ENCODE data around the gene ARHGAP4.

Gene ARHGAP4

GRCh38 chrX:153869473-153870287 lies 56.4 kb downstream of the ARHGAP4 start:
- Histone ChIP-seq H3K79me1 (ENCODE audit: low read depth, low read length) (no peaks in the 10 kb centered on the region), H4K91ac (ENCODE audit: low read depth, low read length, poor library complexity) (no peak overlapping the region), H2BK15ac (ENCODE audit: low read length) (no peak overlapping the region), H3K4ac (ENCODE audit: low read length) (no peak overlapping the region), H3K4me1 (ENCODE audit: control insufficient read depth in 2 of 2, insufficient read depth in 1 of 2, low read depth in 1 of 2, low read length in 2 of 2) (peaks cover 19 to 25% of the 10 kb centered on the region in 2 donors), H3K27ac (replicated peaks; ENCODE audit: low read length) (no peak overlapping the region), H2AK5ac (ENCODE audit: low read depth, low read length) (no peak overlapping the region), H3K9me3 (replicated peaks in 1 of 2; ENCODE audit: control insufficient read depth in 2 of 2, insufficient read depth in 1 of 2, low read depth in 1 of 2, low read length in 2 of 2) (no peaks in the 10 kb centered on the region), H2AFZ (ENCODE audit: low read length) (no peak overlapping the region), H4K8ac (ENCODE audit: low read depth, low read length) (no peak overlapping the region), H3K4me2 (ENCODE audit: insufficient read depth, low read length, poor library complexity, severe bottlenecking) (no peak overlapping the region), H2BK120ac (ENCODE audit: low read depth, low read length) (no peak overlapping the region), H3K18ac (ENCODE audit: low read length) (peak overlapping the region; percentile 48), H3K36me3 (replicated peaks in 1 of 2; ENCODE audit: control insufficient read depth in 2 of 2, insufficient read depth in 2 of 2, low read length in 2 of 2) (peaks cover 0 to 39% of the 10 kb centered on the region in 2 donors), H3K9ac (ENCODE audit: low read depth, low read length, poor library complexity) (no peak overlapping the region), H2BK5ac (ENCODE audit: low read length) (no peak overlapping the region), H3K23ac (ENCODE audit: low read depth, low read length, poor library complexity) (no peak overlapping the region), H3K27me3 (ENCODE audit: control insufficient read depth in 3 of 3, insufficient read depth in 3 of 3, low read depth in 1 of 3, low read length in 3 of 3) (peaks cover 0 to 11% (median 0%) of the 10 kb centered on the region in 3 experiments), H3K4me3 (ENCODE audit: low read length in 2 of 2) (no peak overlapping the region), H2BK12ac (ENCODE audit: low read length) (peak overlapping the region; percentile 73), H3K14ac (ENCODE audit: low read length) (no peak overlapping the region)
- no peak for DNase-seq (ENCODE audit: low spot score)
- no CpG with 5 or more reads among the region's 31 CpGs for WGBS, 2 donors (ENCODE audit: extremely low coverage in 2 of 2, insufficient read length in 2 of 2, insufficient replicate concordance in 1 of 2)

GRCh38 chrX:153868576-153869472 lies 57.2 kb downstream of the ARHGAP4 start:
- WGBS, 2 donors (ENCODE audit: extremely low coverage in 2 of 2, insufficient read length in 2 of 2, insufficient replicate concordance in 1 of 2), result no CpG with 5 or more reads among the region's 26 CpGs
- no peak for DNase-seq (ENCODE audit: low spot score)
- peaks cover 15 to 17% of the 10 kb centered on the region in 2 donors for H3K4me1 ChIP-seq (ENCODE audit: control insufficient read depth in 2 of 2, insufficient read depth in 1 of 2, low read depth in 1 of 2, low read length in 2 of 2)
- H3K4me2 ChIP-seq (ENCODE audit: insufficient read depth, low read length, poor library complexity, severe bottlenecking), result no peak overlapping the region
- no peak overlapping the region for H3K23ac ChIP-seq (ENCODE audit: low read depth, low read length, poor library complexity)
- H2AK5ac ChIP-seq (ENCODE audit: low read depth, low read length), result no peak overlapping the region
- H3K36me3 ChIP-seq (replicated peaks in 1 of 2; ENCODE audit: control insufficient read depth in 2 of 2, insufficient read depth in 2 of 2, low read length in 2 of 2), result peaks cover 0 to 46% of the 10 kb centered on the region in 2 donors
- no peaks in the 10 kb centered on the region for H3K79me1 ChIP-seq (ENCODE audit: low read depth, low read length)
- no peak overlapping the region for H2AFZ ChIP-seq (ENCODE audit: low read length)
- no peak overlapping the region for H3K4me3 ChIP-seq (ENCODE audit: low read length in 2 of 2)
- no peak overlapping the region for H2BK120ac ChIP-seq (ENCODE audit: low read depth, low read length)
- no peak overlapping the region for H3K9ac ChIP-seq (ENCODE audit: low read depth, low read length, poor library complexity)
- H2BK15ac ChIP-seq (ENCODE audit: low read length), result no peak overlapping the region
- no peak overlapping the region for H2BK5ac ChIP-seq (ENCODE audit: low read length)
- no peaks in the 10 kb centered on the region for H3K9me3 ChIP-seq (replicated peaks in 1 of 2; ENCODE audit: control insufficient read depth in 2 of 2, insufficient read depth in 1 of 2, low read depth in 1 of 2, low read length in 2 of 2)
- no peak overlapping the region for H3K27ac ChIP-seq (replicated peaks; ENCODE audit: low read length)
- no peak overlapping the region for H4K8ac ChIP-seq (ENCODE audit: low read depth, low read length)
- no peak overlapping the region for H3K4ac ChIP-seq (ENCODE audit: low read length)
- H3K27me3 ChIP-seq (ENCODE audit: control insufficient read depth in 3 of 3, insufficient read depth in 3 of 3, low read depth in 1 of 3, low read length in 3 of 3), result peaks cover 0 to 15% (median 0%) of the 10 kb centered on the region in 3 experiments
- no peak overlapping the region for H2BK12ac ChIP-seq (ENCODE audit: low read length)
- no peak overlapping the region for H3K14ac ChIP-seq (ENCODE audit: low read length)
- peak overlapping the region; percentile 48 for H3K18ac ChIP-seq (ENCODE audit: low read length)
- no peak overlapping the region for H4K91ac ChIP-seq (ENCODE audit: low read depth, low read length, poor library complexity)

- Histone ChIP-seq H2AK5ac (ENCODE audit: low read depth, low read length) (no peak overlapping the region), H3K9ac (ENCODE audit: low read depth, low read length, poor library complexity) (no peak overlapping the region), H2BK12ac (ENCODE audit: low read length) (no peak overlapping the region), H2BK5ac (ENCODE audit: low read length) (no peak overlapping the region), H3K23ac (ENCODE audit: low read depth, low read length, poor library complexity) (no peak overlapping the region), H2BK15ac (ENCODE audit: low read length) (no peak overlapping the region), H3K27me3 (ENCODE audit: control insufficient read depth in 3 of 3, insufficient read depth in 3 of 3, low read depth in 1 of 3, low read length in 3 of 3) (peaks cover 0 to 19% (median 0%) of the 10 kb centered on the region in 3 experiments), H3K18ac (ENCODE audit: low read length) (no peak overlapping the region), H4K91ac (ENCODE audit: low read depth, low read length, poor library complexity) (no peak overlapping the region), H3K27ac (replicated peaks; ENCODE audit: low read length) (no peak overlapping the region), H3K14ac (ENCODE audit: low read length) (no peak overlapping the region), H3K79me1 (ENCODE audit: low read depth, low read length) (no peaks in the 10 kb centered on the region), H3K4me1 (ENCODE audit: control insufficient read depth in 2 of 2, insufficient read depth in 1 of 2, low read depth in 1 of 2, low read length in 2 of 2) (peaks cover 12 to 16% of the 10 kb centered on the region in 2 donors), H2AFZ (ENCODE audit: low read length) (no peak overlapping the region), H3K4ac (ENCODE audit: low read length) (no peak overlapping the region), H3K36me3 (replicated peaks in 1 of 2; ENCODE audit: control insufficient read depth in 2 of 2, insufficient read depth in 2 of 2, low read length in 2 of 2) (peaks cover 0 to 43% of the 10 kb centered on the region in 2 donors), H3K4me3 (ENCODE audit: low read length in 2 of 2) (no peak overlapping the region), H2BK120ac (ENCODE audit: low read depth, low read length) (no peak overlapping the region), H3K9me3 (replicated peaks in 1 of 2; ENCODE audit: control insufficient read depth in 2 of 2, insufficient read depth in 1 of 2, low read depth in 1 of 2, low read length in 2 of 2) (no peaks in the 10 kb centered on the region), H3K4me2 (ENCODE audit: insufficient read depth, low read length, poor library complexity, severe bottlenecking) (no peak overlapping the region), H4K8ac (ENCODE audit: low read depth, low read length) (no peak overlapping the region)
- WGBS, 2 donors (ENCODE audit: extremely low coverage in 2 of 2, insufficient read length in 2 of 2, insufficient replicate concordance in 1 of 2), result no CpG with 5 or more reads among the region's 13 CpGs
- no peak for DNase-seq (ENCODE audit: low spot score)
Measured at GRCh38 chrX:153867671-153868070, 58.4 kb downstream of the ARHGAP4 start.

- Histone ChIP-seq H2BK120ac (ENCODE audit: low read depth, low read length) (no peak overlapping the region), H3K18ac (ENCODE audit: low read length) (no peak overlapping the region), H3K4me3 (ENCODE audit: low read length in 2 of 2) (no peak overlapping the region), H3K36me3 (replicated peaks in 1 of 2; ENCODE audit: control insufficient read depth in 2 of 2, insufficient read depth in 2 of 2, low read length in 2 of 2) (peaks cover 0 to 46% of the 10 kb centered on the region in 2 donors), H2BK5ac (ENCODE audit: low read length) (no peak overlapping the region), H3K23ac (ENCODE audit: low read depth, low read length, poor library complexity) (no peak overlapping the region), H3K4me2 (ENCODE audit: insufficient read depth, low read length, poor library complexity, severe bottlenecking) (no peak overlapping the region), H3K9me3 (replicated peaks in 1 of 2; ENCODE audit: control insufficient read depth in 2 of 2, insufficient read depth in 1 of 2, low read depth in 1 of 2, low read length in 2 of 2) (no peaks in the 10 kb centered on the region), H3K4ac (ENCODE audit: low read length) (no peak overlapping the region), H3K27me3 (ENCODE audit: control insufficient read depth in 3 of 3, insufficient read depth in 3 of 3, low read depth in 1 of 3, low read length in 3 of 3) (peaks cover 0 to 17% (median 0%) of the 10 kb centered on the region in 3 experiments), H2AK5ac (ENCODE audit: low read depth, low read length) (no peak overlapping the region), H3K27ac (replicated peaks; ENCODE audit: low read length) (no peak overlapping the region), H2BK15ac (ENCODE audit: low read length) (no peak overlapping the region), H3K9ac (ENCODE audit: low read depth, low read length, poor library complexity) (no peak overlapping the region), H2BK12ac (ENCODE audit: low read length) (no peak overlapping the region), H4K91ac (ENCODE audit: low read depth, low read length, poor library complexity) (no peak overlapping the region), H4K8ac (ENCODE audit: low read depth, low read length) (no peak overlapping the region), H3K14ac (ENCODE audit: low read length) (no peak overlapping the region), H2AFZ (ENCODE audit: low read length) (no peak overlapping the region), H3K79me1 (ENCODE audit: low read depth, low read length) (no peaks in the 10 kb centered on the region), H3K4me1 (ENCODE audit: control insufficient read depth in 2 of 2, insufficient read depth in 1 of 2, low read depth in 1 of 2, low read length in 2 of 2) (peaks cover 7 to 14% of the 10 kb centered on the region in 2 donors)
- WGBS, 2 donors (ENCODE audit: extremely low coverage in 2 of 2, insufficient read length in 2 of 2, insufficient replicate concordance in 1 of 2), result no CpG with 5 or more reads among the region's 9 CpGs
- no peak for DNase-seq (ENCODE audit: low spot score)
Measured at GRCh38 chrX:153867139-153867538, 58.9 kb downstream of the ARHGAP4 start.
